Measurements from ENCODE around the gene PRH1.

PRH1 gene

GRCh38 chr12:10884086-10884725, at the start of gene PRH1:
Gene PRH1 (minus strand): TSS chr12:10884255. CDS start chr12:10884217, 38 bp downstream.
- no peak for DNase-seq (ENCODE audit: extremely low spot score)
- ChIA-PET POLR2A (no interaction called here), CTCF (no interaction called here)
- TF ChIP-seq, protein P1, sequence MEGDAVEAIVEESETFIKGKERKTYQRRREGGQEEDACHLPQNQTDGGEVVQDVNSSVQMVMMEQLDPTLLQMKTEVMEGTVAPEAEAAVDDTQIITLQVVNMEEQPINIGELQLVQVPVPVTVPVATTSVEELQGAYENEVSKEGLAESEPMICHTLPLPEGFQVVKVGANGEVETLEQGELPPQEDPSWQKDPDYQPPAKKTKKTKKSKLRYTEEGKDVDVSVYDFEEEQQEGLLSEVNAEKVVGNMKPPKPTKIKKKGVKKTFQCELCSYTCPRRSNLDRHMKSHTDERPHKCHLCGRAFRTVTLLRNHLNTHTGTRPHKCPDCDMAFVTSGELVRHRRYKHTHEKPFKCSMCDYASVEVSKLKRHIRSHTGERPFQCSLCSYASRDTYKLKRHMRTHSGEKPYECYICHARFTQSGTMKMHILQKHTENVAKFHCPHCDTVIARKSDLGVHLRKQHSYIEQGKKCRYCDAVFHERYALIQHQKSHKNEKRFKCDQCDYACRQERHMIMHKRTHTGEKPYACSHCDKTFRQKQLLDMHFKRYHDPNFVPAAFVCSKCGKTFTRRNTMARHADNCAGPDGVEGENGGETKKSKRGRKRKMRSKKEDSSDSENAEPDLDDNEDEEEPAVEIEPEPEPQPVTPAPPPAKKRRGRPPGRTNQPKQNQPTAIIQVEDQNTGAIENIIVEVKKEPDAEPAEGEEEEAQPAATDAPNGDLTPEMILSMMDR (IDR thresholded peaks at IDR 0.05; ENCODE audit: control extremely low read depth, extremely low read depth, low read depth, missing control alignments): no peak

DNA sequence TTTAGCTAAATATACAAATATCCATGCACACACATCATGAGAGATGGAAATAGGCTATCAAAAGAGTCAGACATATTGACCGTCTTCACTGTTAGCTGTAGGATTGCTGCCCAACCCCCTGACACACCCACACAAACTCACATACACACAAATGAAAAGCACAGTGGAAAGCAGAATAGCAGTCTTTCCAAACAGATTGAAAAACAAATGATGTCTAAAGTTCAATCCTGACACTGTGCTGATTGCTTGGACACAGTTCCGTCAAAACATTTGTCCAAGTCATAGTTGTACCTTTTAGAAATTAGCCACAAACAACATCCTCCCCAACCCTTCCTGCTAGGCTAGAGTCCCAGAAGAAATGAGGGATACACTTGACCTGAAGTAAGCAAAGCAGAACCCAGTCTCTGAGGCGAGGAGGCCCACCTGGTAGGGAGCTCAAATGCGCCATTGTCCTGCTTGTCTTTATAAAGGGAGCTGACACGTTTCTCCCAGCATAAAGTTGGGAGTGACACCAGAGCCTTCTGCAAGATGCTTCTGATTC, 44.8 kb upstream of the PRH1 start, which contains the start of gene PRH2:
PRH2 (plus strand) TSS at position 491 of the 541 bp plus-strand sequence; CDS start at position 529, 38 bp downstream.
- TF ChIP-seq, protein P1 (IDR thresholded peaks at IDR 0.05; ENCODE audit: control extremely low read depth, extremely low read depth, low read depth, missing control alignments): no peak
- ChIA-PET CTCF (no interaction called here), POLR2A (no interaction called here)
- DNase-seq (ENCODE audit: extremely low spot score): no peak

GRCh38 chr12:10926269-10926668, 42.2 kb upstream of the PRH1 start:
- TF ChIP-seq, protein P1 (IDR thresholded peaks at IDR 0.05; ENCODE audit: control extremely low read depth, extremely low read depth, low read depth, missing control alignments): no peak
- ChIA-PET POLR2A (no interaction called here), CTCF (interaction anchor here (1.0 to 1.7 kb wide), 2 partner anchors 11 to 16 kb away, joined by 3 to 4 read pairs; no protein-coding TSS in a partner anchor)
- no peak for DNase-seq (ENCODE audit: extremely low spot score)

DNA sequence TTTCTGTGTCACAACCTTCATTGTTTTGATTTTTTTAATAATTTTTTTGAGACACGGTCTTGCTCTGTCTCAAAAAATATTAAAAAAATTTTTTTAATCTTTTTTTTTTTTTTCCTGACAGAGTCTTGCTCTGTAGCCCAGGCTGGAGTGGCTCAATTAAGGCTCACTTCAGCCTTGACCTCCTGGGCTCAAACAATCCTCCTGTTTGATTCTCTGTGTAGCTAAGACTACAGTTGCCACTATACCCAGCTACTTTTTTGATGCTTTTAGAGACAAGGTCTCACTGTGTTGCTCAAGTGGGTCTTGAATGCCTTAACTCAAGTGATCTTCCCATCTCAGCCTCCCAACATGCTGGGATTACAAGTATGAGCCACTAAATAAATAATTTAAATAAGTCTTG, 35.8 kb upstream of the PRH1 start:
- TF ChIP-seq, protein P1 (IDR thresholded peaks at IDR 0.05; ENCODE audit: control extremely low read depth, extremely low read depth, low read depth, missing control alignments): no peak
- ChIA-PET CTCF (no interaction called here), POLR2A (no interaction called here)
- no peak for DNase-seq (ENCODE audit: extremely low spot score)

GRCh38 chr12:10910380-10910779, 26.3 kb upstream of the PRH1 start:
- TF ChIP-seq, protein P1 (IDR thresholded peaks at IDR 0.05; ENCODE audit: control extremely low read depth, extremely low read depth, low read depth, missing control alignments): no peak
- ChIA-PET CTCF (no interaction called here), POLR2A (no interaction called here)
- DNase-seq (ENCODE audit: extremely low spot score): no peak

DNA sequence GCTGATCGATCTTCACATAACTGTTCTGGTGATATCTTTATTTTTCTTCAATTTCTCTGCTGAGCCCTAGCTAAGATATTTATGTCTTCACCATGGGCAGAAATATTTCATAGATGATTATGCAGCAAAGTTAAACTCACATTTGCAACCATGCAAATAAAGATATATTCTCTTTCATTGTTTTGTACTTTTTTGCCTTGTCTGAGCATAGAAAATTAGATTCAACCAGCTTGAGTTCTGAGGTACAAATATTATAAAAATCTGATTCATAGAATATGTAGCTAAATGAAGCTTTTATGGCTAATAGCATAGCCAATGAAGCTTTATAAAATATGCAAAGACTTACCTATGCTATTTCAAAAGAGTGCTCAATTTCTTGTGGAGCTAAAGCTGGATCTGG, 25.4 kb upstream of the PRH1 start, which contains the start of gene TAS2R13:
TAS2R13 (minus strand) TSS at position 101 of the 400 bp plus-strand sequence. CDS start 264 bp downstream, outside the sequence.
- POLR2A ChIA-PET: no interaction called here
- TF ChIP-seq, protein P1 (IDR thresholded peaks at IDR 0.05; ENCODE audit: control extremely low read depth, extremely low read depth, low read depth, missing control alignments): no peak
- CTCF ChIA-PET: interaction anchor here (1.1 kb wide), 1 partner anchor 13 kb away, joined by 3 read pairs; no protein-coding TSS in a partner anchor
- DNase-seq (ENCODE audit: extremely low spot score): no peak

All from GM10248 (cell line).